Thyroid gland (tissue), 4 donors: ENCODE data around the gene PRRT2. TPM values are rescaled to one million over a fixed set of nuclear protein-coding genes. Genes with fewer than 3 reads are reported as not detected.
"Not testable (repeated sequence)": the region's sequence is repeated elsewhere in the genome, so short reads cannot be mapped to it uniquely, and the experiment has no call there.

Experiments used
- DNase-seq, 2 donors: peaks; one replicate each; pipeline ENCODE4 v3.0.0-alpha.2; 2019
- H3K27ac ChIP-seq, 3 donors: fragments of 200-600 bp; sonication (generic); 1 replicate in 2 of 3; 2 replicates in 1 of 3; pipeline ENCODE4 v1.5.1; 2016 to 2019; ENCODE audit warnings: mild to moderate bottlenecking in 1 of 3, moderate library complexity in 1 of 3
- H3K27me3 ChIP-seq: fragments of 200-600 bp; sonication (generic); one replicate; pipeline ENCODE4 v1.5.1; 2019
- H3K36me3 ChIP-seq, 2 donors: fragments of 200-600 bp; sonication (generic); one replicate each; pipeline ENCODE4 v1.5.1; 2016 to 2019
- H3K4me1 ChIP-seq, 2 donors: fragments of 200-600 bp; sonication (generic); one replicate each; pipeline ENCODE4 v1.5.1; 2017 to 2019
- H3K4me3 ChIP-seq, 3 donors: fragments of 200-600 bp; sonication (generic); replicated peaks in 1 of 3; 1 replicate in 2 of 3; 2 replicates in 1 of 3; pipeline ENCODE4 v1.5.1; 2016; ENCODE audit warnings: mild to moderate bottlenecking in 1 of 3
- H3K9me3 ChIP-seq: fragments of 200-600 bp; sonication (generic); one replicate; pipeline ENCODE4 v1.5.1; 2017
- CTCF ChIP-seq, 6 experiments: fragments of 200-600 bp in 3 of 6; fragments of 450-650 bp in 3 of 6; sonication (generic) in 3 of 6; IDR thresholded peaks; one replicate each; pipeline ENCODE4 v1.5.1; 2016 to 2019; ENCODE audit warnings: antibody characterized with exemption in 6 of 6, mild to moderate bottlenecking in 2 of 6, inconsistent platforms in 1 of 6, moderate library complexity in 1 of 6
- POLR2A ChIP-seq, 2 donors: fragments of 450-650 bp; IDR thresholded peaks; one replicate each; pipeline ENCODE4 v1.6.1; 2017; ENCODE audit warnings: antibody characterized with exemption in 2 of 2, mild to moderate bottlenecking in 2 of 2, moderate library complexity in 1 of 2
- WGBS, 2 donors: methylation state at CpG; one replicate each; pipeline ENCODE4 v1.1.5; 2017; 5-methylcytosine and 5-hydroxymethylcytosine counted together
- intact Hi-C: fragments of 100-400 bp; cut with DNase I; formaldehyde crosslinking; loops from one replicate; pipeline ENCODE4 v1.15.1; 2023
- total RNA-seq, 4 donors: library from RNA; depleted of rRNA; stranded (reverse); fragments of >200 nt; gene quantifications; one replicate each; pipeline ENCODE4 v1.2.3, GENCODE V29; 2016

Gene PRRT2
- total RNA-seq, 4 donors from 2014 or later: 0.89 to 4.0 (median 2.4) TPM

- DNase-seq: no peak
- Histone ChIP-seq H3K36me3 (peaks cover 4 to 5% of the 10 kb centered on the region in 2 donors), H3K4me1 (peaks cover 17 to 18% of the 10 kb centered on the region in 2 donors), H3K4me3 (no peak overlapping the region), H3K27ac (no peak overlapping the region), H3K9me3 (no peaks in the 10 kb centered on the region), H3K27me3 (no peaks in the 10 kb centered on the region)
- TF ChIP-seq CTCF (IDR thresholded peaks at IDR 0.05): no peak
- TF ChIP-seq POLR2A (IDR thresholded peaks at IDR 0.05): no peak
- intact Hi-C loops: no loop called here
- WGBS, 2 donors: 69 to 71% methylated on average over 9 of the region's 9 CpGs
These were observed 19.9 kb upstream of the PRRT2 start for GRCh38 chr16:29791845-29792807.

GRCh38 chr16:29793153-29793552 is 18.8 kb upstream of the PRRT2 start:
- 82 to 86% methylated on average over 18 of the region's 18 CpGs for WGBS, 2 donors
- intact Hi-C loops: not testable (repeated sequence)

GRCh38 chr16:29794231-29794710 is 17.7 kb upstream of the PRRT2 start:
- Histone ChIP-seq H3K4me1 (peaks cover 16 to 18% of the 10 kb centered on the region in 2 donors), H3K9me3 (no peaks in the 10 kb centered on the region), H3K4me3 (no peak overlapping the region), H3K27me3 (no peaks in the 10 kb centered on the region), H3K27ac (no peak overlapping the region), H3K36me3 (peaks cover 22 to 23% of the 10 kb centered on the region in 2 donors)
- TF ChIP-seq CTCF (IDR thresholded peaks at IDR 0.05) (no peak), POLR2A (IDR thresholded peaks at IDR 0.05) (no peak)
- intact Hi-C loops: no loop called here
- 99 to 100% methylated on average over 3 of the region's 3 CpGs for WGBS, 2 donors
- DNase-seq: no peak

More at GRCh38 chr16:29793153-29793552, 18.8 kb upstream of the PRRT2 start:
- H3K4me3 ChIP-seq, H3K27ac ChIP-seq, H3K27me3 ChIP-seq, DNase-seq, H3K9me3 ChIP-seq: not testable (repeated sequence)
- Histone ChIP-seq H3K4me1 (peaks cover 17 to 18% of the 10 kb centered on the region in 2 donors), H3K36me3 (peaks cover 11 to 13% of the 10 kb centered on the region in 2 donors)

- Histone ChIP-seq H3K9me3 (no peaks in the 10 kb centered on the region), H3K27ac (no peak overlapping the region), H3K36me3 (peaks cover 21 to 28% of the 10 kb centered on the region in 2 donors), H3K4me1 (peaks cover 6 to 16% of the 10 kb centered on the region in 2 donors), H3K4me3 (no peak overlapping the region), H3K27me3 (no peaks in the 10 kb centered on the region)
- intact Hi-C loops: no loop called here
- DNase-seq: no peak
- no peak for TF ChIP-seq POLR2A (IDR thresholded peaks at IDR 0.05)
- no peak for TF ChIP-seq CTCF (IDR thresholded peaks at IDR 0.05)
- WGBS, 2 donors: 91 to 98% methylated on average over 8 of the region's 8 CpGs
These were observed 9.5 kb upstream of the PRRT2 start for GRCh38 chr16:29802416-29802935.

GRCh38 chr16:29804020-29804419 is 8.0 kb upstream of the PRRT2 start:
- DNase-seq: no peak
- peaks cover 15 to 20% of the 10 kb centered on the region in 2 donors for H3K36me3 ChIP-seq
- peaks cover 17 to 30% of the 10 kb centered on the region in 2 donors for H3K4me1 ChIP-seq
- H3K27ac ChIP-seq: peak overlapping the region in 2 of 3 donors; percentile 22 to 97
- TF ChIP-seq CTCF (IDR thresholded peaks at IDR 0.05): no peak
- intact Hi-C loops: no loop called here
- no peak overlapping the region for H3K4me3 ChIP-seq
- no peaks in the 10 kb centered on the region for H3K9me3 ChIP-seq
- 75 to 78% methylated on average over 8 of the region's 8 CpGs for WGBS, 2 donors
- no peaks in the 10 kb centered on the region for H3K27me3 ChIP-seq
